Dedifferentiated amniotic fluid mesenchymal stem cell (primary cell): Measurements from ENCODE around the gene AHCTF1.
"Not testable (repeated sequence)": the region's sequence is repeated elsewhere in the genome, so short reads cannot be mapped to it uniquely, and the experiment has no call there.

ENCODE experiments used
- DNase-seq: peaks from one replicate; pipeline ENCODE4 v3.0.0-alpha.2; 2016; ENCODE audit errors: extremely low spot score

The AHCTF1 gene

DNA sequence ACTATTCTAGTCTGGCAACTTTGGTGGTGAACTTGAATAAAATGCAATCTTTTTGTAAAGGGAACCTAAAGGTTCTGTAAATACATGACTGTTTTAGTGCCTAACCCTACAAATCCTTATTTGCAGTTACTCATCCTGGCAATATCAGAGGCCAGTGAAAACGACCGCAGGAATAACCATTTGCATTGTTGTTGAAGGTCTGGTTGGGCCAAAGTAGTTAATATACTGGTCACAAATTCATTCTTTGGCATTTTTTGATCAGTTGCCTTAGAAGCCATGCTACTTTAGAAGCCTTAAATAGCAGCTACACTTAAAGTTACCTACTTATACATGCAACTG is 93.7 kb downstream of the AHCTF1 start:
- no peak for DNase-seq

DNA sequence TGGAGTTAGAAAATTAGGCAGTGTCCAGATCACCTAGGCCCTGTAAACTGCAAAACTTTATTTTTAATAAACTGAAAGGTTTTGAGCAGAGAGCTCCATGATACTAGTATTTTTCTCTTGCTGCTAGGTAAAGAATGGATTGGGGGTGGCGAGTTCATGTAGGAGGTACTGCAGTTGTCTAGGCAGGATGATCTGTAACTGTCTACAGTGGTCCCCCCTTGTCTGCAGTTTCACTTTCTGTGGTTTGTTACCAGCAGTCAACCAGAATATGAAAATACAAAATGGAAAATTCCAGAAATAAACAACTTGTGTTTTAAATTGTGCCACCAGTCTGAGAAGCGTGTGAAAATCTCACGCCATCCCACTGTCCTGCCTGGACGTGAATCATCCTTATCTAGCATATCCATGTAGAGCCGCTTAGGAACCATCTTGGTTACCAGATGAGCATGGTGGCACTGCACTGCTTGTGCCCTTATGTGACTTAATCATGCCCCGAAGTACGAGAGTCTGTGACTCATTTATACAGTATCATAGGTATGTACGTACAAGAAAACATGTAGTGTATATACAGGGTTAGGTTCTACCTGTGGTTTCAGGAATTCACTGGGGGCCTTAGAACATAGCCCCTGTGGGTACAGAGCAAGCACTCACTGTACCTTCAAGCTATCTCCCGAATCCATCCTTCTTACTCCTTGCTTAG is 94.2 kb downstream of the AHCTF1 start:
- DNase-seq, result no peak

DNA sequence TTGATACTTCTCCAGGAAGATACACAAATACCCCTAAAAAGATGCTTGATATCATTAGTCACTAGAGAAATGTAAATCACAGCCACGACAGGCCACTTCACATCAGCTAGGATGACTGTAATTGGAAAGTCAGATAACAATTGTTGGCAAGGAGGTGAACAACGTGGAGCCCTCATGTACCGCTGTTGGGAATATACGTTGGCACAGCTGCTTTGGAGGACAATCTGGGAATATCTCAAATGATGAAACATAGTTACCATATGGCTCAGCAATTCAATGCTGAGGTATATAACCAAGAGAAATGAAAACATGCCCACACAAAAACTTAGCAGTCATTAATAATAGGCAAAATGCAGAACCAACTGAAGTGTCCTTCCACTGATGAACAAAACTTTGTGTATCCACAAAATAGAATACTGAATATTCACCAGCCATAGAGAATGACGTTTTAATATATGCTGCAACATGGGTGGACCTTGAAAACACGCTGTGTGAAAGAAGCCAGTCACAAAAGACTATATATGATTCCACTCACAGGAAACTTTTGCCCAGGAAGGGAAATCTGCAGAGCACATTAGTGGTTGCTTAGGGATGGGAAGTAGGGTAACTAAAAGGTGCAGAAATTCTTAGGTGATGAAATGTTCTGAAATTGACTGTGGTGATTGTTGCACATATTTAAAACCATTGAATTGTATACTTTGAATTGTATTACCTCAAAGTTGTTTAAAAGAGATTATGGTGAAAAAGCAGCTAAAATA is 95.4 kb downstream of the AHCTF1 start:
- DNase-seq, result peak; percentile 34

DNA sequence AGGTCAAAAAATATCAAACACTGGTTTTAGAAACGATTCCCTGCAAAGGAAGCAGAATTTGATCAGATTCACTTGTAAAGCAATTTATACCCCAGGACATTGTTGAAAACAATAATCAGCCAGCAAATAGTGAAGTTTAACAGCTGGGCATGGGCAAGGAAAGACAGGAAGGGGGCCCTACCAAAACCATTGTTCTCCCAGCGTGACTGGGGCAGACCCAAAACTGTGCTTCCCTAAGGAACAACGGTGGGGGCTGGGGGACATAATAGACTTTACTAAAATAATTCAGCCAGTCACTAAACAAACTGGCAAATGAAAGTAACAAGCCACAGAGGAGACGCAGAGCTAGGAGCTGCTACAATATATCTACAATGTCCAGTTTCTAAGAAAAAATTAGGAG is 100.2 kb downstream of the AHCTF1 start:
- no peak for DNase-seq

DNA sequence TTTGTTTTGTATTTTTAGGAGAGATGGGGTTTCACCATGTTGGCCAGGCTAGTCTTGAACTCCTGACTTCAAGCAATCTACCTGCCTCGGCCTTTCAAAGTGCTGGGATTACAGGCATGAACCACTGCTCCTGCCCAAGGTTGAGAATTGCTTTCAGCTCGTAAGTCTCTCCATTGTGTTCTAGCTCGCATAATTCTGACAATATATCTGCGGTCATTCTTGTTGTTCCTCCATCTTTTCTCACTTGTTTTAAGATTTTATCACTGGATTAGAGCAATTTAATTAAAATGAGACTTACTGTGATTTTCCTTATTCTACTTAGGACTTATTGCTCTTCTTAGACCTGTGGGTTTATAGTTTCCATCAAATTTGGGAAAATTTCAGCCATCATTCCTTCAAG is 102.9 kb downstream of the AHCTF1 start:
- DNase-seq, result no peak

DNA sequence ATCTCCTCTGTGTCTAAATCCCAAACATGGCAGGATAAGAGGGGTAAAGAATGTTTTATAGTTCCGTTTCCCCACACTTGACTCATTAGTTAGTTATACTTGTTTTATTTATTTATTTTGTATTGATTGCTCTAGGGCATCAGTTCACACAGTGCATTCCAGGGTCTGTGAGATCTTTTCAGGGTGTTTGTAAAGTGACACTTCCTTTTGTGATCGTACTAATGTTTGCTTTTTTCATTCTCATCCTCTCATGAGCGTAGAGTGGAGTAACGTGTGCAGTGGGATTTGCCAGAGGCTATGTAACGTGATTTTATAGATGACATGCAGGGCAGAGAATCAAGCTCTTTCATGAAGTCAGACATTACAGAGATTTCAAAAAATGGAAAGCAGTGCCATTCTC is 104.4 kb downstream of the AHCTF1 start:
- DNase-seq, result no peak

DNA sequence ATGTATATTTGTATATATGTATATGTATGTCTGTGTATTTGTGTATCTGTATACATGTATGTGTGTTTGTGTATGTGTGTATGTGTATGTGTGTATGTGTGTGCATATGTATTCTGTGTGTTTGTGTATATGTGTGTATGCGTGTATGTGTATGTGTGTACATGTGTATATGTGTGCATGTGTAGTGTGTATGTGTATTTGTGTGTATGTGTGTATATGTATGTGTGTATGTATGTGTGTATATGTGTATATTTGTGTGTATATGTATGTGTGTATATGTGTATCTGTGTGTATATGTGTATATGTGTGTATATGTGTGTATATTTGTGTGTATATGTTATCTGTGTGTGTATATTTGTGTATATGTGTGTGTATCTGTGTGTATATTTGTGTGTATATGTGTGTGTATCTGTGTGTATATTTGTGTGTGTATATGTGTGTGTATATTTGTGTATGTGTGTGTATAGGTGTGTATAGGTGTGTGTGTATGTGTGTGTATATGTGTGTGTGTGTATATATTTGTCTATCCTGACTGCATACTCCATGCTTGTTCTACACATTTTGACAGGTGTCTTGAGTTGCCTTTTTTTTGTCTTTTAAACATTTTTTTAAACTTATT is 106.1 kb downstream of the AHCTF1 start:
- DNase-seq, result no peak

DNA sequence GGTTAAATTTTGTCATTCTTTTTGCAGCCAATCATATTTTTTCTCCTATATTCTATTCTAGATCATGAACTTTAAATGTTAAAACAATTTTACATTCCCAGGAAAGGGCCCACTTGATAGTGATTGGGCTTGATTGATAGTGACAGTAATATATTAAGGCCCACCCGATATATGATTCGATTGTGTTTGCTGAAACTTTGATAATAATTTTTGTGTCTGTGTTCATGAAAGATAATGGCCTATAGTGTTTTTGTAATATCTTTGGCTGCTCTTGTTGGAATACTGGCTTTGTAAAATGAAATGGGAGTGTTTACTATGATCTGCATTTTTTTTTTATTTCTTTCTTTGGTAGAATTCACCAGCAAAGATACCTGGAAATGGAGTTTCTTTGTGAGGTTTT is 107.2 kb downstream of the AHCTF1 start:
- DNase-seq, result no peak

DNA sequence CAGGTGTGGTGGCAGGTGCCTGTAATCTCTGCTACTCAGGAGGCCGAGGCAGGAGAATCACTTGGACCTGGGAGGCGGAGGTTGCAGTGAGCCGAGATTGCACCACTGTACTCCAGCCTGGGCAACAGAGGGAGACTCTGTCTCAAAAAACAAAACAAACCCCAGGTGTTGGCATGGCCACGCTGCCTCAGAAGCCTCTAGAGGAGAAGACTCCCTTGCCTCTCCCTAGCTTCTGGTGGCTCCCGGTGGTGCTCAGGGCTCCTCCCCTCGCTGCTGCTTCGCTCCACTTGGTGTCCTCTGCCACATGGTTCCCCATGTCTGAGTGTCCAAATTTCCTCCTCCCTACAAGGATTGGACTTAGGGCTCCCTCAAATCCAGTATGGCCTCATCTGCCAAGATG is 109.6 kb downstream of the AHCTF1 start:
- not testable (repeated sequence) for DNase-seq

DNA sequence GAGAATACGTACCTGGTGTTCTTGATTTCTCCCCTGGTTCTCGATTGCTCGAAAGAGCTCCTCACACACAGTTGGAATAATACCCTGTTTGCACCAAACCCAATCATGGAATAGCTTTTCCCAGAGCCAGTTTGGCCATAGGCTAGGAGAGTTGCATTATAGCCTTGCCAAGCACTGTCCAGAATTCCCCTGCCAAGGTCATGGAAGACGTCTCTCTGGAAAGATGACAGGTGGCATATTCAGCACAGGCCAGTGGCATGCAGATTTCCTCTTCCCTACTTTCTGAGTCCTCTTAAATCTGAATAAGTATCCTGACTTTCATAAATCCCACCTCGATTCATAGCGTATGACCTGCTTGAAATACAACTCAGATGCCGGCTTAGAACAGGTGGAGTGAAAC is 111.1 kb downstream of the AHCTF1 start:
- no peak for DNase-seq

DNA sequence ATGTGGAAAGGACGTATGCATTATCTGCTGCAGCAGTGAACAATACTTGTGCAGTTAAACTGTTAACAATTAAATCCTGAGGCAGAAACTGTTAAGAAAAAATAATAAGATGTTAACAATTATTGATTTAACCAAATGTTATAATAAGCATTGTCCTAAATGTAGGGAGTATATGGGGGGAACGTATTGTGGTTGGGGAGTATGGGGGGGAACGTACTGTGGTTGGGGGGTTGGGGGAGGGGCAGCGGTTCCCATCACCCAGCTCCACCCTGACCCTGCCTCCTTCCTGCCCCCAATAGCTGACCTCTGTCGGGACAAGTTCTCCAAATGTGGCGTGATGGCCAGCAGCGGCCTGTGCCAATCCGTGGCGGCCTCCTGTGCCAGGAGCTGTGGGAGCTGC is 114.0 kb downstream of the AHCTF1 start:
- not testable (repeated sequence) for DNase-seq

DNA sequence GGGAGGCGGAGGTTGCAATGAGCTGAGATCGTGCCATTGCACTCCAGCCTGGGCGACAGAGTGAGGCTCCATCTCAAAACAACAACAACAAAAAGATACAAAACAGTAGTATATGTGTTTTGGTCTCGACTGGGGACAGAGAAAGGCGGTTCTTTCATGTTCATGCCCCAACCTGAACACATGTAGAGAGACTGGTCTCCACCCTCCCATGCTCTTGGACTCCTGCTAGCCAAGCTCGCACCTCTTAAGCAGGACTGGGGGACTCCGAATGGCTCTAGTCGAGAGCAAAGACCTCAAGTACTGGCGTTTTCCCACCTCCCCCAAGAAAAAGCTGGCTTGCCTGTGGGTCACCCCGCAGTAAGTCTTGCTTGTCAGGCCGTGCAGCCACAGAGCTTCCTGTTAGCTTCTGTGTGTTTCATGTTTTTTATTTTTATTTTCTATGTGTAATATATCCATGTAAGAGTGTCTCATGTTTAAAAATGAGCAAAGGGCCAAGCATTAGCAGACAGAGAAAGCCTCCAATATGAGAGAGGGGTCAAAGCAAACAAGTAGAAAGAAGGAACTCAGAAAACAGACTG is 116.0 kb downstream of the AHCTF1 start:
- no peak for DNase-seq

DNA sequence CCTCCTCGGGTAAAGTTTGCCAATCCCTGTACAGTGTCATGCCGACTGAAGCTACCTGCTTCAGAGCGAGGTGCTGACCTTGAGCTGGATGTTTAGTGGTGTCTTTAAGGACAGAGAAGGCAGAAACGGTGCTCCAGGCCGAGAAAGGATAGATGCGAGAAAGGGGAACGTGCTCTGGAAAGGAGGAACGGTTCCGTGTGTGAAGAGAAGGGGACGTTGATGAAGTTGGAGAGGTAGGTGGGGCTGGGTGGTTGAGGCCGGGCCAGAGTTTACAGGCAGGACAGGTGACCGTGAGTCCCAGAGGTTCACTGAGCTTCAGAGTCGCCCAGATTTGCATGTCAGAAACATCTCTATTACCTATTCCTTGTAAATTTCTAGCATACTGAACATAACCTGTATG is 116.9 kb downstream of the AHCTF1 start:
- DNase-seq, result no peak

DNA sequence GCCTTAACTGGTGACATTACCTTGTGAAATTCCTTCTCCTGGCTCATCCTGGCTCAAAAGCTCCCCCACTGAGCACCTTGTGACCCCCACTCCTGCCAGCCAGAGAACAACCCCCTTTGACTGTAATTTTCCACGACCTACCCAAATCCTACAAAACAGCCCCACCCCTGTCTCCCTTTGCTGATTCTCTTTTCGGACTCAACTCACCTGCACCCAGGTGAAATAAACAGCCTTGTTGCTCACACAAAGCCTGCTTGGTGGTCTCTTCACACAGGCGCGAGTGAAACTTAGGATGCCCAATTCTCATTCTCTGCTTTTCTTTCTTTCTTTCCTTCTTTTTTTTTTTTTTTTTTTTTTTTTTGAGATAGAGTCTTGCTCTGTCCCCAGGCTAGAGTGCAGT is 118.4 kb downstream of the AHCTF1 start:
- not testable (repeated sequence) for DNase-seq

DNA sequence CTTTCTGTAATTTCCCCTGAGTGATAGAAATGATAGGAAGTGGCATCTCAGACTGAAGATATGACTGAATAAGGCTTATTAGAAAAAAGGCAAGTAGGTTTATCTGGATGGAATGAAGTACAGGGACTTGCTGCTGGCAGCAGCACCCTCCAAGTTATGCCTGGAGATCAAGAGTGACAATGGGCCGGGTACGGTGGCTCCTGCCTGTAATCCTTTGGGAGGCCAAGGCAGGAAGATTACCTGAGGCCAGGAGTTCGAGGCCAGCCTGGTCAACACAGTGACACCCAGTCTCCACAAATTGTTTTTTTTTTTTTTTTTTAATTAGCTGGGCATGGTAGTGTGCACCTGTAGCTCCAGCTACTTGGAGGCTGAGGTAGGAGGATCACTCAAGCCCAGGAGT is 119.8 kb downstream of the AHCTF1 start:
- DNase-seq, result no peak

DNA sequence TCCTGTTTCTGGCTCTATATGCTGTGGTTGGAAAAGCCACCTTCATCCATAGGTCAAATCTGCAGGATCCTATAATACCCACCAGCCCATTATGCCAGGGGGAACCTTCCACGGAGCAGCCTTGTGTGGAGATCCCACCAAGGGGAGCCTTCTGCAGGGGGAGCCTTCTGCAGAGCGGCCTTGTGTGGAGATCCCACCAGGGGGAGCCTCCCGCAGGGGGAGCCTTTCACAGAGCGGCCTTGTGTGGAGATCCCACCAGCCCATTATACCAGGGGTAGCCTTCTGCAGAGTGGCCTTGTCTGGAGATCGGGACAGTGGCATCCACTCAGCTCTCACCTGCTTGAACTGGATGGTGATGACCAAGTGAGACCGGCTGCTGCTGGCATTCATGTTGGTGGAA is 122.3 kb downstream of the AHCTF1 start:
- no peak for DNase-seq

DNA sequence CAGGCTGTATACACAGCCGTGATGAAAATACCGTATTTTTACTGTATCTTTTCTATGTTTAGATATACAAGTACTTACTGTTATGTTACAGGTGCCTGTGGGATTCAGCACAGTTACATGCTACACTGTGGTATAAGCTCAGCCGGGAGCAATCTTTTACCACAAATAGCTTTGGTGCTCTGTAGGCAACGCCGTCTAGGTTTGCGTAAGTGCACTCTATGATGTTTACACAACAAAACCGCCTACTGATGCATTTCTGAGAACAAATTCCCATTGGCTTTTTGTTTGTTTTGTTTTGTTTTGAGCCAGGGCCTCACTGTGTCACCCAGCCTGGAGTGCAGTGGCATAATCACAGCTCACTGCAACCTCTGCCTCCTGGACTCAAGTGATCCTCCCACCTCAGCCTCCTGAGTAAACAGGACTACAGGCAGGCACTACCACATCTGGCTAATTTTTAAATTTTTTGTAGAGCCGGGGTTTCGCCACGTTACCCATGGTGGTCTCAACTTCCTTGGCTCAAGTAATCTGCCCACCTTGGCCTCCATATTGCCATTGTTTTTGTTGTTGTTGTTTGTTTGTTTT is 126.5 kb downstream of the AHCTF1 start:
- no peak for DNase-seq

DNA sequence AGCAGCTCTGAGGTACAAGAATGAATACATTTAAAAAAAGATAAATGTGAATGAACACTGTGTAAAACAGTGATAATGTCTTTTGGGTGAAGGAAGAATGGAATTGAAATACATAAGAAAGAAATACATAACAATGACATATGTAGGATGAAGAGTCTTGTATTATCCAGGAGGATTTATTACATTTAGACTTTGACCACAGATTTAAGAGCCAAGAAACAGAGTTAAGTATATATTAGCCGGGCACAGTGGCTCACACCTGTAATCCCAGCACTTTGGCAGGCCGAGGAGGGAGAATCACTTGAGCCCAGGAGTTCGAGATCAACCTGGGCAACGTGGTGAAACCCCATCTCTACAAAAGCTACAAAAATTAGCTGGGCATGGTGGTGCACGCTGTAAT is 127.9 kb downstream of the AHCTF1 start:
- DNase-seq, result no peak

DNA sequence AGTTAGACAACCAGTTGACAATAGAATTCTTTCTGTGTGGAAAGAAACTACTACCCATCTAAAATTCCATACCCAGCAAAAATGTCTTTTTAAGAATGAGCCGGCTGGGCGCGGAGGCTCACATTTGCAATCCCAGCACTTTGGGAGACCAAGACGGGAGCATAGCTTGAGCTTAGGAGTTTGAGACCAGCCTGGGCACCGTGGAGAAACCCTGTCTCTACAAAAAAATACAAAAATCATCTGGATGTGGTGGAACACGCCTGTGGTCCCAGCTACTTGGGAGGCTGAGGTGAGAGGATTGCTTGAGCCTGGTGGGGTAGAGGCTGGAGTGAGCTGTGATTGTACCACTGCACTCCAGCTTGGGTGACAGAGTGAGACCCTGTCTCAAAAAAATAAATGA is 128.4 kb downstream of the AHCTF1 start:
- DNase-seq, result no peak

DNA sequence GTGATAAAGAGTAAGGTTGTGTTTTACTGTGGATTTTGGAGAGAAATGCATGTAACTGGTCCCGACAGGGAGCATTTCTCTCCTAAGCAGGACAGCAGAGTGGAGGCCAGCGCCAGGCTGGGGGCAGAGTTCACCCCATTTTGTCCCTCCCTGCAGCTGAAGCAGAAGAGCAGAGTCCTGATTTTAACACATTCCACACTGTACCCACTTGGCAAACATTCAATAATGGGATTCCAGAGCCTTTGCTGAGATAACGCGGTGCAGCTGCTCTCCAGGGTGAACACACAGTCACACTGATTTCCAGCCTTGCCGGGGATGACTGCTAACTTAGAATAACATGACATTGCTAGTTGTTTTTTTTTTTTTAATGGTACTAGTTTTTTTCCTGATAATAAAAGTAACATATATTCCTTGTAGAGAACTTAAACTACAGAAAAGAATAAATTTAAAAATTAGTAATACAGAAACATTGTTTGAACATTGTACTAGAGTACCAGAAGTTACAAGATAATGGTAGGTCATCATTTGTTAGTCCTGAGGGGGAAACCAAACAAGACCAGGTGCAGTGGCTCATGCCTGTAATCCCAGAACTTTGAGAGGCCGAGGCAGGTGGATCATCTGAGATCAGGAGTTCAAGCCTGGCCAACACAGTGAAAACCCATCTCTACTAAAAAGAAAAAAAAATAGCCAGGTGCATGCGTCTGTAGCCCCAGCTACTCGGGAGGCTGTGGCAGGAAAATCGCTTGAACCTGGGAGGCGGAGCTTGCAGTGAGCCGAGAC is 130.3 kb downstream of the AHCTF1 start:
- DNase-seq, result no peak

DNA sequence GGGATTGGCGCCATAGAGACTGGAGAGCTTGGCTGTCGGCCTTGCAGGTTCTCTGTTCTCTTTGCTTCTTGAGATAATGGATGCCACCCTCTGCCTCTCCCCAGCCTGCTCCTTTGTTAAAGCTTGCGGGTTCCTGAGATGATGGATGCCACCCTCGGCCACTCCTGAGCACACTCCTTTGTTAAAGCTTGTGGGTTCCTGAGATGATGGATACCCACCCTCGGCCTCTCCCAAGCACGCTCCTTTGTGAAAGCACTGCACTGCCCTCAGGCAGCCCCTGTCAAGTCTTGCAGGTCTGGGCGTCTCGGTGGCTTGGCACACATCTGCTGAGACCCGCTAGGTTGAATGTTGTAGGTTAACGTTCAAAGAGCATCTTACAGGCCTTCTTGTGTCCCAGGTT is 131.0 kb downstream of the AHCTF1 start:
- DNase-seq, result no peak

DNA sequence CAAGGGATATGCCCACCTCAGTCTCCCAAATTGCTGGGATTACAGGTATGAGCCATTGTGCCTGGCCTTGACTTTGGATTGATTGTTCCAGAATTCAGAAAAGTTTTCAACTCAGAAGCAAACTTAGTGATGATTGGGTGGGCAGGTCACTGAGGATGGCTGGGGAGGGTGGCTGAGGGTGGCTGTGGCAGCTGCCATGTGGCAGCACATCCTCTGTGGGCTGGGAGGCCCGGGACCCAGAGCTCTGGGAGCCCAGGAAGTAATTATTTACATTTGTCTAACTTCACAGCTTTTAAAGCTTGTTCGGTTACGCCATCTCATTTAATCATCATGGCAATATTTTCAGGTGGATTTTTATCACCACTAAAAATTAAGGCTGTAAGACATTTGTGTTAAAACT is 131.4 kb downstream of the AHCTF1 start:
- DNase-seq, result no peak
